ENCODE measurements around the gene GPC2. TPM values are rescaled to one million over a fixed set of nuclear protein-coding genes. Genes with fewer than 3 reads are reported as not detected.
"Not testable (repeated sequence)": the region's sequence is repeated elsewhere in the genome, so short reads cannot be mapped to it uniquely, and the experiment has no call there.

The GPC2 gene
- total RNA-seq, 1 donor from 2014 or later: 17.0 TPM

- Mint-ChIP-seq H3K36me3 (no peaks in the 10 kb centered on the region), H3K4me1 (peaks cover 12% of the 10 kb centered on the region), H3K9me3 (no peaks in the 10 kb centered on the region), H3K27me3 (ENCODE audit: insufficient read depth, low read depth) (peaks cover 2% of the 10 kb centered on the region), H3K27ac (peak overlapping the region; percentile 22), H3K4me3 (peak overlapping the region; percentile 12)
- H2AFZ ChIP-seq (replicated peaks): peak overlapping the region; percentile 95
- no peaks in the 10 kb centered on the region for H3K9me3 ChIP-seq (ENCODE audit: low read depth)
- TF ChIP-seq EZH2 (IDR thresholded peaks at IDR 0.05): no peak
- no peak for TF ChIP-seq EZH2phosphoT487 (IDR thresholded peaks at IDR 0.05)
- TF ChIP-seq CTCF (IDR thresholded peaks at IDR 0.05): peak; percentile 87
- no peak overlapping the region for H3K9ac ChIP-seq
- H3K27ac ChIP-seq: no peak overlapping the region
- no peaks in the 10 kb centered on the region for H3K36me3 ChIP-seq
- H4K20me1 ChIP-seq (ENCODE audit: low read depth): no peaks in the 10 kb centered on the region
- no peaks in the 10 kb centered on the region for H3K4me1 ChIP-seq
- no peaks in the 10 kb centered on the region for H3K79me2 ChIP-seq (ENCODE audit: low read depth)
- H3F3A ChIP-seq (ENCODE audit: low read depth): peaks cover 25% of the 10 kb centered on the region
- DNase-seq (ENCODE audit: low spot score): peak; percentile 85
- no peak overlapping the region for H3K4me2 ChIP-seq
- no peak overlapping the region for H3K4me3 ChIP-seq
- peaks cover 30% of the 10 kb centered on the region for H3K27me3 ChIP-seq
Observed at GRCh38 chr7:100132697-100133151, 44.5 kb downstream of the GPC2 start.

- H3K36me3 Mint-ChIP-seq: no peaks in the 10 kb centered on the region
- H3K27ac Mint-ChIP-seq: no peak overlapping the region
- no peaks in the 10 kb centered on the region for H4K20me1 ChIP-seq (ENCODE audit: low read depth)
- H2AFZ ChIP-seq (replicated peaks): no peak overlapping the region
- H3K9me3 Mint-ChIP-seq: no peaks in the 10 kb centered on the region
- H3K4me3 ChIP-seq: no peak overlapping the region
- H3K27ac ChIP-seq: no peak overlapping the region
- no peak overlapping the region for H3K4me2 ChIP-seq
- TF ChIP-seq CTCF (IDR thresholded peaks at IDR 0.05): no peak
- no peak for TF ChIP-seq EZH2 (IDR thresholded peaks at IDR 0.05)
- no peak for TF ChIP-seq EZH2phosphoT487 (IDR thresholded peaks at IDR 0.05)
- H3K79me2 ChIP-seq (ENCODE audit: low read depth): no peaks in the 10 kb centered on the region
- no peaks in the 10 kb centered on the region for H3K36me3 ChIP-seq
- H3K4me3 Mint-ChIP-seq: no peak overlapping the region
- no peaks in the 10 kb centered on the region for H3K9me3 ChIP-seq (ENCODE audit: low read depth)
- peaks cover 2% of the 10 kb centered on the region for H3K27me3 Mint-ChIP-seq (ENCODE audit: insufficient read depth, low read depth)
- DNase-seq (ENCODE audit: low spot score): no peak
- peaks cover 26% of the 10 kb centered on the region for H3F3A ChIP-seq (ENCODE audit: low read depth)
- H3K4me1 Mint-ChIP-seq: peaks cover 12% of the 10 kb centered on the region
- no peak overlapping the region for H3K9ac ChIP-seq
- no peaks in the 10 kb centered on the region for H3K4me1 ChIP-seq
- H3K27me3 ChIP-seq: peaks cover 33% of the 10 kb centered on the region
Observed at GRCh38 chr7:100132126-100132525, 45.1 kb downstream of the GPC2 start.

GRCh38 chr7:100130608-100131453, 46.4 kb downstream of the GPC2 start:
- no peaks in the 10 kb centered on the region for H3K4me1 ChIP-seq
- H2AFZ ChIP-seq (replicated peaks): peak overlapping the region; percentile 61
- no peaks in the 10 kb centered on the region for H3K9me3 ChIP-seq (ENCODE audit: low read depth)
- peak overlapping the region; percentile 62 for H3K4me2 ChIP-seq
- no peak overlapping the region for H3K27ac Mint-ChIP-seq
- no peak overlapping the region for H3K27ac ChIP-seq
- H3K4me3 Mint-ChIP-seq: peak overlapping the region; percentile 42
- H3K4me1 Mint-ChIP-seq: peaks cover 18% of the 10 kb centered on the region
- no peaks in the 10 kb centered on the region for H3K36me3 Mint-ChIP-seq
- H3K4me3 ChIP-seq: peak overlapping the region; percentile 12
- peaks cover 5% of the 10 kb centered on the region for H3K79me2 ChIP-seq (ENCODE audit: low read depth)
- H3F3A ChIP-seq (ENCODE audit: low read depth): peaks cover 34% of the 10 kb centered on the region
- TF ChIP-seq EZH2 (IDR thresholded peaks at IDR 0.05) (peak; percentile 31), EZH2phosphoT487 (IDR thresholded peaks at IDR 0.05) (no peak), CTCF (IDR thresholded peaks at IDR 0.05) (peak; percentile 84)
- peaks cover 2% of the 10 kb centered on the region for H3K27me3 Mint-ChIP-seq (ENCODE audit: insufficient read depth, low read depth)
- peaks cover 33% of the 10 kb centered on the region for H3K27me3 ChIP-seq
- H3K9ac ChIP-seq: no peak overlapping the region
- DNase-seq (ENCODE audit: low spot score): peak; percentile 92
- no peaks in the 10 kb centered on the region for H4K20me1 ChIP-seq (ENCODE audit: low read depth)
- H3K9me3 Mint-ChIP-seq: no peaks in the 10 kb centered on the region
- H3K36me3 ChIP-seq: no peaks in the 10 kb centered on the region

DNA sequence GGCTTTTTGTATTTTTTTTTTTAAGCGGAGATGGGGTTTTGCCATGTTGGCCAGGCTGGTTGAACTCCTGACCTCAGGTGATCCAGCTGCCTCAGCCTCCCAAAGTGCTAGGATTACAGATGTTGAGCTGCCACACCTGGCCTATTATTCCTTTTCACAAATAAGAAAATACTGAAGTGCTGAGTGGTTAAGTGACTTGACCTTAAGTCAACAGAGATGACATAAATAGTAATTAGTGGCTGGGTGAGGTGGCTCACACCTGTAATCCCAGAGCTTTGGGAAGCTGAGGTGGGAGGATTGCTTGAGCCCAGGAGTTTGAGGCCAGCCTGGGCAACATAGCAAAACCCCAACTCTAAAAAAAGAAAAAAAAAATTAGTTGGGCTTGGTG, 47.0 kb downstream of the GPC2 start:
- not testable (repeated sequence) for H3K4me3 Mint-ChIP-seq; H3K27ac Mint-ChIP-seq; H3K79me2 ChIP-seq (ENCODE audit: low read depth); H3K27ac ChIP-seq; H3K27me3 Mint-ChIP-seq (ENCODE audit: insufficient read depth, low read depth); H3K36me3 Mint-ChIP-seq; DNase-seq (ENCODE audit: low spot score); H4K20me1 ChIP-seq (ENCODE audit: low read depth); H3K9ac ChIP-seq; H3K4me3 ChIP-seq; H3K4me2 ChIP-seq; H3K9me3 Mint-ChIP-seq; H3K36me3 ChIP-seq; H2AFZ ChIP-seq (replicated peaks); H3K9me3 ChIP-seq (ENCODE audit: low read depth); H3K4me1 ChIP-seq
- H3F3A ChIP-seq (ENCODE audit: low read depth): peaks cover 36% of the 10 kb centered on the region
- H3K4me1 Mint-ChIP-seq: peaks cover 23% of the 10 kb centered on the region
- peaks cover 33% of the 10 kb centered on the region for H3K27me3 ChIP-seq
